PC-9 (cell line): ENCODE measurements around the gene TMEM45A. TPM values are rescaled to one million over a fixed set of nuclear protein-coding genes. Genes with fewer than 3 reads are reported as not detected.

Experiments
- BruUV-seq: library from RNA; stranded (reverse); fragments of 400-500 nt; replicated peaks from 2 replicates; lab custom pipeline; 2021; lab: Mats Ljungman, UMichigan
- CTCF ChIA-PET: fragments of 300-600 bp; sonication (Branson Sonifier 250); formaldehyde crosslinking; loops from one replicate; lab custom pipeline; 2022; ENCODE audit warnings: antibody characterized with exemption; lab: Charles Lee
- POLR2A ChIA-PET: fragments of 300-600 bp; sonication (Branson Sonifier 250); formaldehyde crosslinking; loops from one replicate; lab custom pipeline; 2022; ENCODE audit warnings: antibody characterized with exemption; ENCODE audit not compliant: unreplicated experiment; lab: Charles Lee
- DNase-seq, 2 experiments: peaks; one replicate each; pipeline versions ENCODE4 v3.0.0 to v3.0.0-alpha.2; 2015 to 2022; ENCODE audit warnings: mixed read lengths in 1 of 2
- H2AFZ ChIP-seq: fragments of 200-600 bp; sonication (generic); 2 replicates; pipeline ENCODE4 v1.8.1; 2017; ENCODE audit warnings: antibody characterized with exemption
- H3F3A ChIP-seq: fragments of 200-600 bp; sonication (generic); 2 replicates; pipeline ENCODE4 v1.8.1; 2017; ENCODE audit warnings: antibody characterized with exemption, mild to moderate bottlenecking, low read depth; ENCODE audit not compliant: insufficient read depth
- H3K27ac ChIP-seq: fragments of 200-600 bp; sonication (generic); 2 replicates; pipeline ENCODE4 v1.6.1; 2016; ENCODE audit warnings: mixed run types
- H3K27me3 ChIP-seq: fragments of 200-600 bp; sonication (generic); 2 replicates; pipeline ENCODE4 v1.6.1; 2016; ENCODE audit warnings: low read depth, mixed run types; ENCODE audit not compliant: insufficient read depth
- H3K36me3 ChIP-seq: fragments of 200-600 bp; sonication (generic); 2 replicates; pipeline ENCODE4 v1.6.1; 2016; ENCODE audit warnings: low read depth, mixed run types
- H3K4me1 ChIP-seq: fragments of 200-600 bp; sonication (generic); replicated peaks from 2 replicates; pipeline ENCODE4 v1.6.1; 2016; ENCODE audit warnings: mixed run types; ENCODE audit not compliant: insufficient read depth
- H3K4me2 ChIP-seq: fragments of 200-600 bp; sonication (generic); 2 replicates; pipeline ENCODE4 v1.6.1; 2017; ENCODE audit warnings: mixed run types
- H3K4me3 ChIP-seq: fragments of 200-600 bp; sonication (generic); 2 replicates; pipeline ENCODE4 v1.6.1; 2016; ENCODE audit warnings: mixed run types
- H3K79me2 ChIP-seq: fragments of 200-600 bp; sonication (generic); 2 replicates; pipeline ENCODE4 v1.6.1; 2017; ENCODE audit warnings: low read depth, mixed run types
- H3K9me2 ChIP-seq: fragments of 200-600 bp; sonication (generic); 2 replicates; pipeline ENCODE4 v1.8.1; 2017; ENCODE audit warnings: mild to moderate bottlenecking; ENCODE audit not compliant: insufficient read depth
- H3K9me3 ChIP-seq: fragments of 200-600 bp; sonication (generic); 2 replicates; pipeline ENCODE4 v1.8.1; 2016; ENCODE audit warnings: low read depth; ENCODE audit not compliant: insufficient read depth
- H4K20me1 ChIP-seq: fragments of 200-600 bp; sonication (generic); 2 replicates; pipeline ENCODE4 v1.8.1; 2017; ENCODE audit not compliant: insufficient read depth
- CTCF ChIP-seq: fragments of 200-600 bp; sonication (generic); conservative IDR thresholded peaks from 2 replicates; pipeline ENCODE4 v1.6.1; 2017; ENCODE audit warnings: mixed run types, antibody characterized with exemption, mild to moderate bottlenecking, moderate library complexity
- EZH2 ChIP-seq: fragments of 200-600 bp; sonication (generic); IDR thresholded peaks from 2 replicates; pipeline ENCODE4 v1.8.0; 2017; ENCODE audit warnings: antibody characterized with exemption, low read depth
- intact Hi-C: fragments of 100-400 bp; cut with micrococcal nuclease; formaldehyde crosslinking; loops from one replicate; pipeline ENCODE4 v1.10.0; 2022; ENCODE audit not compliant: unreplicated experiment
- total RNA-seq: library from RNA; stranded (reverse); gene quantifications from 2 replicates; pipeline ENCODE4 v1.2.3, GENCODE V29; 2021

Gene TMEM45A
- total RNA-seq, 1 experiment from 2014 or later = 31.1 TPM

DNA sequence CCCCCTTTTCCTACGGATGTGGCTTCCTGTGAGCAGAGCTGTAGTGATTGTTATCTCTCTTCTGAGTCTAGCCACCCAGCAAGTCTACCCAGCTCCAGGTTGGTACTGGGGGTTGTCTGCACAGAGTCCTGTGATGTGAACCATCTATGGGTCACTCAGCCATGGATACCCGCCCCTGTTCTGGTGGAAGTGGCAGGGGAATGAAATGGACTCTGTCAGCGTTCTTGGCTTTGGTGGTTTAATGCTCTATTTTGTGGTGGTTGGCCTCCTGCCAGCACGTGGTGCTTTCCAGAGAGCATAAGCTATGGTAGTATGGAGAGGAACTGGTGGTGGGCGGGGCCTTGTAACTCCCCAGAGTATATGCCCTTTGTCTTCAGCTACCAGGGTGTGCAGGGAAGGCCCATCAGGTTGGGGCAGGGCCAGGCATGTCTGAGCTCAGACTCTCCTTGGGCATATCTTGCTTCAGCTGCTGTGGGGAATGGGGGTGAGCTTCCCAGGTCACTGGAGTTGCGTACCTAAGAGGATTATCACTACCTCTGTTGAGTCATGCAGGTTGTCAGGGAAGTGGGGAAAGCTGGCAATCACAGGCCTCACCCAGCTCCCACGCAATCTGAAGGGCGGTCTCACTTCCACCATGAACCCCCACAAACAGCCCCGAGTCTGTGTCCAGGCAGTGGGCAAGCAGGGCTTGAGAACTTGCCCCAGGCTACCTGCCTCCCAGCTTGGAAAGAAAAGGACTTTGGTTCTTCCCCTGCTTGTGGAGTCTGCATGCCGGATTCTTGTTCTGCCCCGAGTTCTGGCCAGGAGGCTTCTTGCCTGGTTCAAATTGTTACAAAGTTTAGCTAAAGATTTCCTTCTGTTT is 108.0 kb downstream of the TMEM45A start:
- intact Hi-C loops = loop anchor here (10.0 kb wide), 2 partner anchors 194 to 914 kb away; partner anchors contain the start of gene SENP7
- TF ChIP-seq CTCF (no peak), EZH2 (no peak)
- Histone ChIP-seq H3K9me2 (no peaks in the 10 kb centered on the region), H2AFZ (no peak overlapping the region), H3K4me1 (peaks cover 14% of the 10 kb centered on the region), H4K20me1 (no peaks in the 10 kb centered on the region), H3K27ac (no peak overlapping the region), H3F3A (peaks cover 13% of the 10 kb centered on the region; the same call in 1 of the 2 replicates), H3K4me2 (no peak overlapping the region), H3K36me3 (no peaks in the 10 kb centered on the region), H3K79me2 (no peaks in the 10 kb centered on the region), H3K9me3 (no peaks in the 10 kb centered on the region), H3K27me3 (no peaks in the 10 kb centered on the region), H3K4me3 (no peak overlapping the region)
- peak in 1 of 2 experiments; percentile 59 for DNase-seq
- no TSS peak for BruUV-seq
- POLR2A ChIA-PET = interaction anchor here (0.6 kb wide), 3 partner anchors 107 to 725 kb away, joined by 5 to 12 read pairs (median 7); no protein-coding TSS in a partner anchor
- CTCF ChIA-PET = interaction anchor here (0.6 to 1.7 kb wide), 4 partner anchors 23 to 769 kb away, joined by 3 to 9 read pairs (median 8); no protein-coding TSS in a partner anchor

- TF ChIP-seq CTCF (no peak), EZH2 (no peak)
- intact Hi-C loops = loop anchor here (1.0 to 10.0 kb wide), 4 partner anchors 107 to 912 kb away; partner anchors contain the start of genes SENP7 and TFG
- H3K27ac ChIP-seq = peak overlapping the region; percentile 21
- no peaks in the 10 kb centered on the region for H3K9me2 ChIP-seq
- H3K36me3 ChIP-seq = no peaks in the 10 kb centered on the region
- POLR2A ChIA-PET = interaction anchor here (0.6 to 1.0 kb wide), 7 partner anchors 39 to 1075 kb away, joined by 3 to 14 read pairs (median 5); partner anchors contain the start of genes TFG and TMEM45A
- H3K4me1 ChIP-seq = peaks cover 14% of the 10 kb centered on the region
- H3K79me2 ChIP-seq = no peaks in the 10 kb centered on the region
- H3F3A ChIP-seq = peaks cover 13% of the 10 kb centered on the region; the same call in 1 of the 2 replicates
- DNase-seq = peak; percentile 43 to 83
- H3K4me2 ChIP-seq = peak overlapping the region; percentile 40
- CTCF ChIA-PET = interaction anchor here (0.5 to 2.2 kb wide), 8 partner anchors 11 to 1105 kb away, joined by 3 to 25 read pairs (median 6); no protein-coding TSS in a partner anchor
- no TSS peak for BruUV-seq
- H3K4me3 ChIP-seq = no peak overlapping the region
- H3K27me3 ChIP-seq = no peaks in the 10 kb centered on the region
- no peaks in the 10 kb centered on the region for H4K20me1 ChIP-seq
- peak overlapping the region; percentile 39 for H2AFZ ChIP-seq
- no peaks in the 10 kb centered on the region for H3K9me3 ChIP-seq
Measured at GRCh38 chr3:100602506-100603444, 110.4 kb downstream of the TMEM45A start.
